NK-92 treated with Interleukin-12 subunit alpha and Interleukin-12 subunit beta, amount 100 ng/mL, for 24 hours (cell line): ENCODE measurements around the gene TOM1.
"Not testable (repeated sequence)": the region's sequence is repeated elsewhere in the genome, so short reads cannot be mapped to it uniquely, and the experiment has no call there.

Experiments
- DNase-seq: peaks from one replicate; lab custom pipeline; 2025; lab: John Stamatoyannopoulos, UW

The TOM1 gene

DNA sequence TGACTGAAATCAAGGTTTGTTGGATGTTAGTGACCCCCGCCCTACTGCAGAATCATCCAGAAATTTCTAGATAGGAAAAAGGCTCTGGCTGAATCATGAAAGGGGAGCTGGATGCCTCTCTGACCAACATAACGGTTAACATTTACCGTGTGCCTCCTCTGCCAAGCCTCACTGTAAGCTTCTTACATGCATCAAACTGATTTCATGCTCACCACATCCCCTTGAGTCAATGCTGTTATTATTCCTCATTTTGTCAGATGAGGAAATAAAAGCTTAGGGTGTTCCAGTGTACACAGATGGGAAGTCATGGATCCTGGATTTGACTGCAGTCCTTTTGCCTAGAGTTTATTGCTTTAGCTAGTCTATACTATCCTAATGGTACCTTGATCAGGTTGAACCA lies 75.3 kb downstream of the TOM1 start:
- no peak for DNase-seq

- no peak for DNase-seq
Measured at GRCh38 chr22:35375526-35375925, 75.8 kb downstream of the TOM1 start.

DNA sequence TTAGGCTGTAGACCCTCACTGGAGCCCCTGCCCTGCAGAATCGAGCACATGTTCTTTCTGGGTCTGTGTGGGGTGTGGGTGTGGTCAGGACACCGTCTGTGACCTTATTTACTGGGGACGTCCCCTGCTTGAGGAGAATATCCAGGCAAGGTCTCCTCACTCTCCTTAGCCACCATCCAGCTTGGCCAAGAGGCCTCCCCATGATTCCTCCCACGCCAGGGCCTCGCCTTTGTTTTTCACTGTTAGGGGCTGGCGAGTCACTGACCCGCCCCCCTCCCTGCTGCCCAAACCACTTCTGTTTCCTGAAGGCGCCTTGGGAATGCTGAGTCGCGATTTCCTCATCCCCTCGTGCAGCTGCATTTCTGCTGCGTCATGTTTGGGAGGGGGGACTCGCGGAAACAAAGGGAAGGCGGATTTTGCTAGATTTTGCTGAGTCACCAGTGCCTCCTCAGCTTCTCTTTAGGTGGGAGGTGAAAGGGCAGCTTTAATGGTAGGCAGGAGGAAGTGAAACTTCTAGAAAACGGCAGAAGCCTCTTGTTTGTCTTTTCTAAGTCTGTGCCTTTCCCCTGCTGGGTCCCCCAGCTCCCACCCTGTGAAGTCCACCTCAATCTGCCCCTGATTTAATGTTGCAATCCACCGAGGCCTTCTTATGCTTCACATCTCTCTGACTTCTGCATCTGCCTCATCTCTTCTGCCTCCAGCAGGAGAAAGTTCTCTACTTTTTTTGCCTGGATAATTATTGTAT lies 77.2 kb downstream of the TOM1 start:
- DNase-seq = peak; percentile 39

DNA sequence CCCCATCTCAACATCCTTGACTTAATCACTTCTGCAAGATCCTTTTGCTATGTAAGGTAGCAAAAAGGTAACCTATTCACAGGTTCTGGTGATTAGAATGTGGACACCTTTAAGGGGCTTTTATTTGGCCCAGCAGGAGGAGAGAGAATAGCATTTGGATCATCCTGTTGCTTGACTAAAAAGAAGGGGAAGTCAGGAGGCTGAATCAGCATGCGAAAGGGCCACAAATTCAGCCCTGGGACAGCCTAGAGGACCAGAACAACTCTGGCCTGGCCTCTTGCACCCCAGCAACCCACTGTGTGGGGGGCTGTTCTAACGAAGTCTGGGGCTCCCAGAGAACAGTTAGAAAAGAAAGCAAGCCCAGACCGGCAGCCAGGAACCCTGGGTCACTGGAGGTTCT lies 78.0 kb downstream of the TOM1 start:
- no peak for DNase-seq

DNA sequence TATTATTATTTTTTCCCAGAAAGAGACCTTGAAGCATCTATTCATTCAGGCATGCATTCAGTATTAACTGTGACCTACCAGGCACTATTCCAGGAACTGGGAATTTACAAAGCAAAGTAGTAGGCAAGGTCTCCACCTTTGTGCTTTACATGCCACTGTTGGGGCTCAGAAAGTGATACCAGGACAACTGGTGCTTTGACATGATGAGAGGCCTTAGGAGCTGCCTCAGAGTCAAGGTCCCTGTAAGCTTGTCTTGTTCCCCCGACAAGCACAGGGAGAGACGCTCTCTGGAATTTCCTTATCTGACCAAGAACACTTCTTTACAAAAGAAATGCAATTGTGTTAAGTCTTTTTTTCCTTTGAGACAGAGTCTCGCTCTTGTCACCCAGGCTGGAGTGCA lies 78.9 kb downstream of the TOM1 start:
- no peak for DNase-seq

GRCh38 chr22:35379146-35379993 lies 79.7 kb downstream of the TOM1 start:
- no peak for DNase-seq

DNA sequence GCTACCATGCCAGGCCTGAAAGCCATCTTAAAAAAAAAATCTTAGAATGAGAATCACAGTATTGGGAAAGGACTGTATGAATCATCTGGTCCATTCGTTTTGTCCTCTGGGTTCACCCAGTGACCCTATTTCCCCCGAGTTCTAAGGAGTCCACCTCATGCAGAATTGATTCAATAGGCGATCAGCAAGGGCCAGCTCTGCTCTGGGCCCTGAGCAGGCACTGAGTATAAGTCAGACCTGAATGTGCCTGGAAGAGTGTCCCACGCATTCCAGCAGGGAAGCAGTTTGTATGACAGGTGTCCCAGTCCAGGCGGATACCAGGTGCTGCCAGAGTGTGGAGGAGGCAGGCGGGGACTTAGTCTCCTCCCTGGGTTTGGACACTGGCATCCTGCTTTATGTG lies 80.3 kb downstream of the TOM1 start:
- DNase-seq = no peak

GRCh38 chr22:35380537-35381423 lies 81.1 kb downstream of the TOM1 start, which contains the start of gene HMOX1:
HMOX1 (plus strand) TSS chr22:35381096; CDS start chr22:35381174, 78 bp downstream.
- DNase-seq = peak; percentile 29

DNA sequence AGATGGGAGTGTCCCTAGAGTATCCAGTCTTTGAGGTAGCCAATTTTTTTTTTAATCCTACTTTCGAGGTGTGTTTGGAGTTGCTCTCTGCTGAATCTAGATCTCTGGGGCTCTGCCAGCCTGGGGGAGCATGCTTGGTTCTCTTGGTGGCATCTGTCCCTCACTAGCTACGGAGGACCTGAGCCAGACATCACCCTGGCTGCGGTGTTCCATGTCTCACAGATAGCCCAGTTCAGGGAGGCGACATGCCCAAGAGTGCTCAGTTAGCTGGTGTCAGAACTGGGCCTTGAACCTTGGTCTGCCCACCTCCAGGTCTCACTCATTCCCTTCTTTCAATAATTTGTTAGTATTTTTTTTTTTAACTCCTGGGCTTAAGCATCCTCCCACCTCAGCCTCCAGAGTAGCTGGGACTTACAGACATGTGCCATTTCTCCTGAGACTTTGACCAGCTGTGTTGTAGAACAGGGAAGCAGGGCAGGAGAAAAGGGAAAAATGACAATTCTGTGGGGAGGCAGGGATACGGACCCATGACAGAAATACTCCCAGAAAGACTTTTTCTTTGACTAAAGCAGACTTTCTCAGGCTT lies 81.8 kb downstream of the TOM1 start:
- no peak for DNase-seq

GRCh38 chr22:35383679-35384071 lies 84.0 kb downstream of the TOM1 start:
- DNase-seq = no peak

- DNase-seq = no peak
Measured at GRCh38 chr22:35384527-35384926, 84.8 kb downstream of the TOM1 start.

DNA sequence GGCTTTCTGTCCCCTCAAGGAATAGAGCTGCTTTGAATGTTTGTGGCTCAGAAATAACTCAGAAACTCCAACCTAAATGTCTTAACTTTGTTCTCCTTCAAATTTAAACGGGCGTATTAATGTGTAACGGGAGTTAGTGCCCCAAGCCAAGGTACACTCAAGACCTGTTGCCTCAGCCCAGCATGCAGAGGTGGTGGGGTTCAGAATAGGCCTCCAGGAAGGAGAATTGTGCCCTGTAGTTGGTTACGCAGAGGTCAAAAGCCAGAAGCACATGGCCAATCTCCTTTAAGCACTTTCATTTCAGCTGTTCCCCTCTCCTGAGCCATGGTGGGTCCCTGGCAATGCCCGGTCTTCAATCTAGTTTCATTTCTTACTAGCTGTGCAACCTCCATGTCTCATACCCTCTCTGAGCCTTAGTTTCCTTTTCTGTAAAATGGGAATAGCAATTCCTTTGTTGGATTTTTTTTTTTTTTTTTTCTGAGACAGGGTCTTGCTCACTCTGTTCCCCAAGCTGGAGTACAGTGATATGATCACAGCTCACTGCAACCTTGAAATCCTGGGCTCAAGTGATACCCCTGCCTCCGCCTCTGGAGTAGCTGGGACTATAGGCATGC lies 85.4 kb downstream of the TOM1 start:
- no peak for DNase-seq

GRCh38 chr22:35386670-35387288 lies 87.1 kb downstream of the TOM1 start:
- DNase-seq = no peak

- no peak for DNase-seq
Measured at GRCh38 chr22:35390933-35391332, 91.2 kb downstream of the TOM1 start.

GRCh38 chr22:35392357-35392756 lies 92.7 kb downstream of the TOM1 start:
- no peak for DNase-seq

DNA sequence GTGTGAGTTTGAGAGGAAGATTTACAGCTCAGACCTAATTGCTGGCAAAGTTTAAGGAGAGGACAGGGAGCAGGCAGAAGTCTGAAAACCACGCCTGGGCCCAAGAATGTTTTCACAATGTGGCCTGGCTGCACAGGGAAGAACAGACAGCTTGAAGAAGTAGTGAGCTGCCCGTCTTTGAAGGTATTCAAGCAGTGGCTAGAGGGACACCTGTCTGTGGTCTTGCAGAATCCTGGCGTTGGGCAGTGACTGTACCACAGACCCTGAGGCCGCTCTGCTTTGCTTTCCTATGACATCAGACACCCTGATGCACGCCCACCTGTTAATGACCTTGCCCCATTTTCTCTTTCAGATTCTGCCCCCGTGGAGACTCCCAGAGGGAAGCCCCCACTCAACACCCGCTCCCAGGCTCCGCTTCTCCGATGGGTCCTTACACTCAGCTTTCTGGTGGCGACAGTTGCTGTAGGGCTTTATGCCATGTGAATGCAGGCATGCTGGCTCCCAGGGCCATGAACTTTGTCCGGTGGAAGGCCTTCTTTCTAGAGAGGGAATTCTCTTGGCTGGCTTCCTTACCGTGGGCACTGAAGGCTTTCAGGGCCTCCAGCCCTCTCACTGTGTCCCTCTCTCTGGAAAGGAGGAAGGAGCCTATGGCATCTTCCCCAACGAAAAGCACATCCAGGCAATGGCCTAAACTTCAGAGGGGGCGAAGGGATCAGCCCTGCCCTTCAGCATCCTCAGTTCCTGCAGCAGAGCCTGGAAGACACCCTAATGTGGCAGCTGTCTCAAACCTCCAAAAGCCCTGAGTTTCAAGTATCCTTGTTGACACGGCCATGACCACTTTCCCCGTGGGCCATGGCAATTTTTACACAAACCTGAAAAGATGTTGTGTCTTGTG lies 93.7 kb downstream of the TOM1 start:
- no peak for DNase-seq

- no peak for DNase-seq
Measured at GRCh38 chr22:35394011-35394312, 94.3 kb downstream of the TOM1 start.

DNA sequence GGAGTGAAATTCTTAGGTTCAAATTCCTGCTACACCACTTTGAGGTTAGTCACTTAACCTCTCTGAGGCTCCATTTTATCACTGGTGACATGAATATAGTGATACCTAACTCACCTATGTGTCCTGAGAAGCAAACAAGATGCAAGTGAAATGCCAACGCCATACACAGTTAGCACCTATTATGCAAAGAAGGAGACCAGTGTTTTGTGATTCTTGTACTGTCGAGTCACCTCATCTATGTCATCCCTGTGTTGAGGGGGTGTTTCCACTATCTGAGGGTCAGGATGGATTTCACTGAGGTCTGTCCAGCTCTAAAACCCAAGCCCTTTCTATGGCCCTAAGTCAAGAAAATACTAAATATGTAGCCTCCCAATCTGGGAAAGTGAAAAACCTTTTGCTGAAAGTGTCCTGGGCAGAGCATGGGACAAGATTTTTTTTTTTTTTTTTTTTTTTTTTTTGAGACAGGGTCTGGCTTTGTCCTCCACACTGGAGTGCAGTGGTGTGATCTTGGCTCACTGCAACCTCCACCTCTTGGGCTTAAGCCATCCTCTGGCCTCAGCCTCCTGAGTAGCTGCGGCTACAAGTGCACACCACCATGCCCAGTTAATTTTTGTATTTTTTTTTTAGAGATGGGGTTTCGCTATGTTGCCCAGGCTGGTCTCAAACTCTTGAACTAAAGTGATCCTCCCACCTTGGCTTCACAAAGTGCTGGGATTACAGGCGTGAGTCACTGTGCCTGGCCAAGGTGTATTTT lies 95.3 kb downstream of the TOM1 start:
- DNase-seq = no peak

DNA sequence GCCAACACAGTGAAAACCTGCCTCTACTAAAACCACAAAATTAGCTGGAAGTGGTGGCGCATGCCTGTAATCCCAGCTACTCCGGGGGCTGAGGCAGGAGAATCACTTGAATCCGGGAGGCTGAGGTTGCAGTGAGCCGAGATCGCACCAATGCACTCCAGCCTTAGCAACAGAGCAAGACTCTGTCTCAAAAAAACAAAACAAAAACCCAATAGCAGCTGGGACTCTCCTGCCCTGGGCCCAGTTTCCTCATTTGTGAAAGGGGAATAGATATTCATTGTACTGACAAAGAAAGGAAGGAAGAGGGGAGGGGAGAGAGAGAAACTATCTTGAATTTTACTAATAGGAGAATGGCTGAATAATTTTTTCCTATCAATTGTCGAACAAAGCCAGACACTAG lies 96.9 kb downstream of the TOM1 start:
- not testable (repeated sequence) for DNase-seq
